Endothelial cell of umbilical vein (primary cell): ENCODE measurements around the gene TLCD3B. TPM values are rescaled to one million over a fixed set of nuclear protein-coding genes. Genes with fewer than 3 reads are reported as not detected.
A peak's percentile ranks its signal among the peaks of the same experiment; 100 is the strongest.

Experiments
- BruUV-seq: library from RNA; stranded (reverse); fragments of 400-500 nt; replicated peaks from 2 replicates; lab custom pipeline; 2021; lab: Mats Ljungman, UMichigan
- CTCF ChIA-PET: fragments of 300-600, 350-600 bp; sonication (Branson Sonifier 250); formaldehyde crosslinking; loops from one replicate; lab custom pipeline; 2021; ENCODE audit warnings: antibody characterized with exemption, inconsistent platforms; lab: Charles Lee
- POLR2A ChIA-PET: fragments of 300-600, 350-600 bp; sonication (Branson Sonifier 250); formaldehyde crosslinking; loops from one replicate; lab custom pipeline; 2021; ENCODE audit warnings: antibody characterized with exemption, inconsistent platforms; lab: Charles Lee
- DNase-seq: peaks from one replicate; pipeline ENCODE4 v3.0.0-alpha.2; 2011; ENCODE audit warnings: low read depth, low spot score
- FAIRE-seq: peaks from 2 replicates; lab custom pipeline; 2011; peaks lifted over from hg19 to GRCh38; lab: Jason Lieb, UNC
- H2AFZ ChIP-seq: 2 replicates; pipeline ENCODE4 v1.6.0; 2012; ENCODE audit warnings: low read depth, low read length, control low read depth, inconsistent platforms
- H3K27ac ChIP-seq: 2 replicates; pipeline ENCODE4 v1.5.1; 2011; ENCODE audit warnings: low read depth, mild to moderate bottlenecking, control low read depth, low read length, moderate library complexity; ENCODE audit not compliant: insufficient read depth
- H3K27me3 ChIP-seq, 2 experiments: 2 replicates each; pipeline versions ENCODE4 v1.6.0 to v1.6.1; 2011; ENCODE audit warnings: low read length in 2 of 2, mixed read lengths in 1 of 2; ENCODE audit not compliant: control insufficient read depth in 2 of 2, insufficient read depth in 2 of 2
- H3K36me3 ChIP-seq, 2 experiments: 2 replicates in 1 of 2; 3 replicates in 1 of 2; pipeline ENCODE4 v1.5.1; 2011; ENCODE audit warnings: low read length in 2 of 2, mild to moderate bottlenecking in 1 of 2, moderate library complexity in 1 of 2; ENCODE audit not compliant: control insufficient read depth in 2 of 2, insufficient read depth in 2 of 2; ENCODE audit errors: extremely low read depth in 1 of 2
- H3K4me1 ChIP-seq: 3 replicates; pipeline ENCODE4 v1.5.1; 2011; ENCODE audit warnings: mild to moderate bottlenecking, low read length; ENCODE audit not compliant: control insufficient read depth, insufficient read depth; ENCODE audit errors: extremely low read depth
- H3K4me2 ChIP-seq: 2 replicates; pipeline ENCODE4 v1.6.1; 2011; ENCODE audit warnings: low read length, control low read depth, mixed read lengths; ENCODE audit not compliant: insufficient read depth
- H3K4me3 ChIP-seq, 3 experiments: fragments of 200-600 bp in 1 of 3; sonication (generic), shearing (Covaris generic) in 1 of 3; replicated peaks in 1 of 3; 2 replicates each; pipeline ENCODE4 v1.5.1; 2011 to 2016; ENCODE audit warnings: control low read depth in 3 of 3, low read length in 3 of 3, mild to moderate bottlenecking in 2 of 3, inconsistent platforms in 1 of 3, low read depth in 1 of 3, moderate library complexity in 1 of 3; ENCODE audit not compliant: insufficient read depth in 1 of 3
- H3K79me2 ChIP-seq: 2 replicates; pipeline ENCODE4 v1.6.0; 2012; ENCODE audit warnings: low read length, inconsistent platforms; ENCODE audit not compliant: control insufficient read depth, insufficient read depth
- H3K9ac ChIP-seq: replicated peaks from 2 replicates; pipeline ENCODE3; 2011; ENCODE audit warnings: low read length, control low read depth; ENCODE audit not compliant: insufficient read depth; ENCODE audit errors: extremely low read depth
- H3K9me1 ChIP-seq: replicated peaks from 3 replicates; pipeline ENCODE4 v1.6.0; 2011; ENCODE audit warnings: mild to moderate bottlenecking, low read length; ENCODE audit not compliant: control insufficient read depth, insufficient read depth; ENCODE audit errors: extremely low read depth
- H3K9me3 ChIP-seq: replicated peaks from 2 replicates; pipeline ENCODE4 v1.5.1; 2012; ENCODE audit warnings: low read length, inconsistent platforms; ENCODE audit not compliant: control insufficient read depth, insufficient read depth
- H4K20me1 ChIP-seq: replicated peaks from 2 replicates; pipeline ENCODE3; 2011; ENCODE audit warnings: mild to moderate bottlenecking, low read length; ENCODE audit not compliant: control insufficient read depth, insufficient read depth; ENCODE audit errors: extremely low read depth
- EZH2 ChIP-seq: IDR thresholded peaks from 2 replicates; pipeline ENCODE4 v1.6.1; 2012; ENCODE audit warnings: borderline replicate concordance, low read depth, mild to moderate bottlenecking, moderate library complexity, low read length, inconsistent platforms; ENCODE audit not compliant: severe bottlenecking
- FOS ChIP-seq: IDR thresholded peaks from 2 replicates; pipeline ENCODE4 v1.6.1; 2011; ENCODE audit warnings: mild to moderate bottlenecking, low read length, moderate library complexity, borderline replicate concordance; ENCODE audit not compliant: insufficient read depth
- GATA2 ChIP-seq: IDR thresholded peaks from 2 replicates; pipeline ENCODE4 v1.7.0; 2011; ENCODE audit warnings: low read depth, mild to moderate bottlenecking, moderate library complexity, mixed read lengths, low read length; ENCODE audit not compliant: insufficient read length, insufficient read depth
- JUN ChIP-seq: IDR thresholded peaks from 2 replicates; pipeline ENCODE4 v1.6.1; 2011; ENCODE audit warnings: borderline replicate concordance, low read depth; ENCODE audit not compliant: insufficient read length, insufficient read depth
- MYC ChIP-seq: IDR thresholded peaks from one replicate; pipeline ENCODE4 v1.6.1; 2011; ENCODE audit warnings: mild to moderate bottlenecking, low read depth, low read length
- POLR2A ChIP-seq: IDR thresholded peaks from 2 replicates; pipeline ENCODE4 v1.6.1; 2012; ENCODE audit warnings: low read depth, mild to moderate bottlenecking, control low read depth, low read length
- POLR2AphosphoS5 ChIP-seq: IDR thresholded peaks from 2 replicates; pipeline ENCODE4 v1.6.1; 2012; ENCODE audit warnings: low read depth, mild to moderate bottlenecking, control low read depth, low read length, moderate library complexity; ENCODE audit not compliant: insufficient read depth
- dilution Hi-C: fragments of 300-500 bp; cut with MboI; formaldehyde crosslinking; loops from one replicate; pipeline ENCODE4 v1.15.0; 2019; ENCODE audit warnings: low sequenced_read_pairs; ENCODE audit not compliant: extremely low pct_ligation_motif_present
- intact Hi-C: fragments of 100-400 bp; cut with micrococcal nuclease; formaldehyde crosslinking; loops from one replicate; pipeline ENCODE4 v1.10.0; 2022
- polyA plus RNA-seq, 4 experiments: library from polyadenylated mRNA; depleted of rRNA in 3 of 4; stranded (reverse) in 3 of 4; unstranded in 1 of 4; fragments of >200 nt; gene quantifications; 2 replicates each; pipeline versions ENCODE4 v1.2.1 to v1.2.3, GENCODE V29; 2011 to 2012; ENCODE audit warnings: missing spikeins in 1 of 4
- total RNA-seq: library from RNA; stranded (reverse); gene quantifications from 2 replicates; pipeline ENCODE4 v1.2.3, GENCODE V29; 2021
- TF ChIP-seq, protein P1 (sequence below), 2 donors: IDR thresholded peaks; 1 replicate in 1 of 2; 2 replicates in 1 of 2; pipeline ENCODE4 v1.5.1; 2011; ENCODE audit warnings: low read length in 2 of 2, mild to moderate bottlenecking in 2 of 2, moderate library complexity in 2 of 2, control low read depth in 1 of 2, inconsistent platforms in 1 of 2, low read depth in 1 of 2; ENCODE audit not compliant: insufficient read depth in 1 of 2; ENCODE audit errors: extremely low read depth in 1 of 2
- TF ChIP-seq, protein P2 (sequence below): IDR thresholded peaks from 2 replicates; pipeline ENCODE4 v1.6.1; 2011; ENCODE audit not compliant: insufficient read depth, insufficient read length

TLCD3B gene
- total and polyA plus RNA-seq, 2 donors (not counting 3 experiments of a cell fraction or from before 2014, with no cell fraction given), result 0.37 to 0.86 TPM

GRCh38 chr16:30064729-30065101 is 33.6 kb upstream of the TLCD3B start:
- no peak for FAIRE-seq
- H3K27ac ChIP-seq, result peak overlapping the region; percentile 71
- DNase-seq, result no peak
- peaks cover 12 to 22% of the 10 kb centered on the region in 2 experiments for H3K36me3 ChIP-seq
- H3K9ac ChIP-seq, result peak overlapping the region; percentile 63
- BruUV-seq, result TSS peak; percentile 75
- peaks cover 37% of the 10 kb centered on the region for H3K79me2 ChIP-seq
- peaks cover 29% of the 10 kb centered on the region for H3K4me1 ChIP-seq
- H3K9me3 ChIP-seq, result no peaks in the 10 kb centered on the region
- H3K27me3 ChIP-seq, result no peaks in the 10 kb centered on the region
- dilution Hi-C loops (no loop called here), intact Hi-C loops (loop anchor here (1.0 to 2.0 kb wide), 5 partner anchors 9 to 594 kb away; partner anchors contain the start of genes FBRS and PPP4C)
- ChIA-PET CTCF (interaction anchor here (0.6 to 4.5 kb wide), 9 partner anchors 8 to 257 kb away, joined by 3 to 53 read pairs (median 4); partner anchors contain the start of genes PPP4C and TBX6), POLR2A (interaction anchor here (1.0 to 2.8 kb wide), 4 partner anchors 10 to 33 kb away, joined by 3 to 21 read pairs (median 11); partner anchors contain the start of gene PPP4C)
- no peak overlapping the region for H2AFZ ChIP-seq
- TF ChIP-seq, protein P1, sequence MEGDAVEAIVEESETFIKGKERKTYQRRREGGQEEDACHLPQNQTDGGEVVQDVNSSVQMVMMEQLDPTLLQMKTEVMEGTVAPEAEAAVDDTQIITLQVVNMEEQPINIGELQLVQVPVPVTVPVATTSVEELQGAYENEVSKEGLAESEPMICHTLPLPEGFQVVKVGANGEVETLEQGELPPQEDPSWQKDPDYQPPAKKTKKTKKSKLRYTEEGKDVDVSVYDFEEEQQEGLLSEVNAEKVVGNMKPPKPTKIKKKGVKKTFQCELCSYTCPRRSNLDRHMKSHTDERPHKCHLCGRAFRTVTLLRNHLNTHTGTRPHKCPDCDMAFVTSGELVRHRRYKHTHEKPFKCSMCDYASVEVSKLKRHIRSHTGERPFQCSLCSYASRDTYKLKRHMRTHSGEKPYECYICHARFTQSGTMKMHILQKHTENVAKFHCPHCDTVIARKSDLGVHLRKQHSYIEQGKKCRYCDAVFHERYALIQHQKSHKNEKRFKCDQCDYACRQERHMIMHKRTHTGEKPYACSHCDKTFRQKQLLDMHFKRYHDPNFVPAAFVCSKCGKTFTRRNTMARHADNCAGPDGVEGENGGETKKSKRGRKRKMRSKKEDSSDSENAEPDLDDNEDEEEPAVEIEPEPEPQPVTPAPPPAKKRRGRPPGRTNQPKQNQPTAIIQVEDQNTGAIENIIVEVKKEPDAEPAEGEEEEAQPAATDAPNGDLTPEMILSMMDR (IDR thresholded peaks at IDR 0.05; ENCODE audit: extremely low read depth in 1 of 2, insufficient read depth in 1 of 2, low read depth in 1 of 2, low read length in 2 of 2), result no peak
- no peak for TF ChIP-seq JUN
- TF ChIP-seq MYC, result no peak
- TF ChIP-seq, protein P2, sequence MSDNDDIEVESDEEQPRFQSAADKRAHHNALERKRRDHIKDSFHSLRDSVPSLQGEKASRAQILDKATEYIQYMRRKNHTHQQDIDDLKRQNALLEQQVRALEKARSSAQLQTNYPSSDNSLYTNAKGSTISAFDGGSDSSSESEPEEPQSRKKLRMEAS, result no peak
- no peak for TF ChIP-seq GATA2
- TF ChIP-seq POLR2A, result no peak
- TF ChIP-seq POLR2AphosphoS5, result no peak
- TF ChIP-seq FOS, result no peak
- no peak for TF ChIP-seq EZH2
- H3K4me2 ChIP-seq, result peak overlapping the region; percentile 59
- H4K20me1 ChIP-seq, result no peaks in the 10 kb centered on the region
- peak overlapping the region in 2 of 3 experiments; percentile 20 to 49 for H3K4me3 ChIP-seq
- no peaks in the 10 kb centered on the region for H3K9me1 ChIP-seq
